SKM-1 (cell line): Measurements from ENCODE around the gene RABGEF1.
A peak's percentile ranks its signal among the peaks of the same experiment; 100 is the strongest.
"Not testable (repeated sequence)": the region's sequence is repeated elsewhere in the genome, so short reads cannot be mapped to it uniquely, and the experiment has no call there.

Experiments
- DNase-seq: peaks from one replicate; lab custom pipeline; 2025; ENCODE audit not compliant: unreplicated experiment; lab: John Stamatoyannopoulos, UW

RABGEF1 gene

DNA sequence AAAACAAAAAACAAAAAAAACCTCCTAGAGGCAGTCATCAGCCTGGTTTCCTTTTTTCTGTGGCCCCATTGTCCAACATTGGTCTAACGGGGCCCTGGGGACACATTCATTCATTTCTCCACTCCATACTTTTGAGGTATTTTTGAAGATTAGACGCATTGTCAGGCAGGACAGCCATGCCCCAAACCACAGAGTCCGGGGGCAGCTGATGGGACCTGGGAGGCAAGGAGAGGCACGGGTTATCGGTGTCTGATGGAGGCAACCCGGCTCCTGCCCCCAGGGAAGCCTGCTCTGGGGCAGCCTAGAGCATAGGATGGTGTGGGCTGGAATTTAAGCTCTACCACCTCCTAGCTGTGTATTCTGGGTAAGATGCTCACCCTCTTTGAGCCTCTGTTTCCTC lies 6.5 kb upstream of the RABGEF1 start:
- DNase-seq: no peak

GRCh38 chr7:66735154-66735553 lies 5.4 kb upstream of the RABGEF1 start:
- DNase-seq: no peak

DNA sequence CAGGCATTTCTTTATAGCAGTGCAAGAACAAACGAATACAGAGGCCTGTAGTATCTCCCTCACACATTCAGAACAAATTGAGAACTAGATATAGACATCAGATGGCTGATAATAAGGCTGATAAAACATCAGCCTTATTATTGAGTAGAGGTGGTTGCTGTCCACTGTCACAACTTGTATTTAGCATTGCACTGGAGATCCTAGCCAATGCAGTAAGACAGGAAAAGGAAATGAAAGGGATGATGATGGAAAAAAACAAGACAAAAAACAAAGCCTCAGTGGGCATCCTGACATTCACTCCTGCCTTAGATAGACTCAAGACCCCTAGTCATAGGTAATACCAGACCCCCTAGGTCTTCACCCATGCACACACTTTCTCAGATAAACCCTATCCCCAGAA lies 4.7 kb upstream of the RABGEF1 start:
- no peak for DNase-seq

- DNase-seq: no peak
Observed at GRCh38 chr7:66736892-66737291, 3.6 kb upstream of the RABGEF1 start.

DNA sequence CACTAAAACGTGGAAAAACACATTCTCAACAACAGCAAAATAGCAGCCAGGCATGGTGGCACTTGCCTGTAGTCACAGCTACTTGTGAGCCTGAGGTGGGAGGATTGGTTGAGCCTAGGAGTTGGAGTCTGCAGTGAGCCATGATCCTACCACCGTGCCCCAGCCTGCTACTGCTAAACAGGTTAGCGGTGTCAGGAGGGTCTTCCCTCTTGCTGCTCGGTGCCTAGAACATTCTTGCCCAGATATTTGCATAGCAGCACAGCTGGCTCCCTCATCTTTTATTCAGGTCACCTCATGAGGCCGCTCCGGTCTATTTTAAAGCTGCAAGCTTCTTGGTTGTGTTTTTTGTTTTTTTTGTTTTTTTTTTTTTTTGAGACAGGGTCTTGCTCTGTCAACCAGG lies 2.9 kb upstream of the RABGEF1 start:
- DNase-seq: no peak

- DNase-seq: no peak
Observed at GRCh38 chr7:66739477-66739876, 1.1 kb upstream of the RABGEF1 start.

- no peak for DNase-seq
Observed at GRCh38 chr7:66739953-66740301, 606 bp upstream of the RABGEF1 start.

- peak; percentile 9 for DNase-seq
Observed at GRCh38 chr7:66740980-66741709, 612 bp downstream of the RABGEF1 start.

- DNase-seq: no peak
Observed at GRCh38 chr7:66741710-66742049, 1.1 kb downstream of the RABGEF1 start.

GRCh38 chr7:66742298-66742697 lies 1.8 kb downstream of the RABGEF1 start:
- not testable (repeated sequence) for DNase-seq

DNA sequence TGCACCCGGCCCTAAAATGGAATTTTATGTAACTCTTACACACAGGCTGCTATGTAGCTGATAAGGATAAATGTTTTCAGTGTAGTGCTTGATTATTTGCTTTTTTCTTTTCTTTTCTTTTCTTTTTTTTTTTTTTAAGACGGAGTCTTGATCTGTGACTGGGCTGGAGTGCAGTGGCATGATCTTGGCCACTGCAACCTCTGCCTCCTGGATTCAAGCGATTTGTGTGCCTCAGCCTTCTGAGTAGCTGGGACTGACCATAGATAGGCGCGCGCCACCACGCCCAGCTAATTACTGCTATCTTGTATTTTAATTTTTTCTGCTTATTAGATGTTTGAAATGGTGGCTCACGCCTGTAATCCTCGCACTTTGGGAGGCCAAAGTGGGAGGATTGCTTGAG lies 3.4 kb downstream of the RABGEF1 start:
- DNase-seq: no peak

- DNase-seq: no peak
Observed at GRCh38 chr7:66747385-66747784, 6.9 kb downstream of the RABGEF1 start.

- no peak for DNase-seq
Observed at GRCh38 chr7:66747881-66748511, 7.5 kb downstream of the RABGEF1 start.

GRCh38 chr7:66748791-66749190 lies 8.3 kb downstream of the RABGEF1 start:
- DNase-seq: no peak

- DNase-seq: no peak
Observed at GRCh38 chr7:66751945-66752344, 11.4 kb downstream of the RABGEF1 start.

GRCh38 chr7:66754541-66754940 lies 14.0 kb downstream of the RABGEF1 start:
- DNase-seq: no peak

GRCh38 chr7:66755059-66755458 lies 14.5 kb downstream of the RABGEF1 start:
- DNase-seq: not testable (repeated sequence)

DNA sequence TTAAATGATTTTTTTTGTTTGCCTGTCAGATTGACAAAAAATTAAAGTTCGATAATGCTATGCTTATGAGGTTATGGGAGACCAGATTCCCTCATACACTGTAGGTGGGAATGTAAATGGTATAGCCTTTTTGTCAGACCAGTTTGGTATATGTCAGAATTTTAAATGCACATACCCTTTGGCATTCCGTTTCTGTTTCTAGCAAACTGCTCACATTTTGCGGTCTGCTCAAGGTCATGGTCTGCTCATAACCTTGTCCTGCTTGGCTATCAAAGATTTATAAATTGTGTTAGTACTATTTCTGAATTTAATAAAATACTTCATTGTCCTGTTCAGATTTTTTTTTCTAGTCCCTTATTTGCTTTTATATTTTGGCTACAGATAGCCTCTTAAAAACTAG lies 15.7 kb downstream of the RABGEF1 start:
- DNase-seq: not testable (repeated sequence)

DNA sequence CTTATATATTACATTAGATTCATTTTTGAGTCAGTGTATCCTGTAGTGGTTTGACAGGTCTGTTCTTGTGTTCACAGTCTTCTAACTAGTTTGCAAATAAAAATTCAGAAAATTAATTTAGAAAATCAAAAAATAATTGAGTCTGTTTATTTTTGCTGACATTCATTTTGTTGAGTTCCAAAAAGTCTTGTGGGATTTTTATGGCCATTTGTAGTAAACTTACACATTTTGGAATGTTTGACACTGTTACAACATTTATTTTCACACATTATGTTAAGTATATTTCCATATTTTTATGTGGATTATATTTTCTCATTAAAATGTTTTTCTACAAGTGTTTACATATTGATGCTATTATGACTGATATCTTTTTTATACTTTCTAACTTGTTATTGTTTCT lies 16.4 kb downstream of the RABGEF1 start:
- DNase-seq: no peak

DNA sequence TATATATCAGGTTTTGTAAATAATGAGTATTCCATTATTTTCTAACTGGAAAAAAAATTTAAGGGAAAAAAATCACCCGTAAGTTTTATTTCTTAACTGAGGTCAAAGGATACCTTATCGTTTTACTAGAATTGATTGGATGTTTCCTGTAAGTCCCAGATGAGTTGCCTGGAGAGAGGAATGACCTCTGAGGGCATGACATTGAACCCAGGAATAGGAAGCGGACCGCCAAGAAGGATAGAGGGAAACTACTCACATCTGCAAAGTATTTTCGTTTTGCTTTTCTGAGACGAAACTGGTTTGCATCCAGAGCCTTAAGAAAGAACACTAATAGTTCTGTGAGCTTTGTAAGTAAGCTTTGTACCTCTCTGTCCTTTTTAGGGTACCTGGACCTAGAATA lies 17.4 kb downstream of the RABGEF1 start:
- no peak for DNase-seq

DNA sequence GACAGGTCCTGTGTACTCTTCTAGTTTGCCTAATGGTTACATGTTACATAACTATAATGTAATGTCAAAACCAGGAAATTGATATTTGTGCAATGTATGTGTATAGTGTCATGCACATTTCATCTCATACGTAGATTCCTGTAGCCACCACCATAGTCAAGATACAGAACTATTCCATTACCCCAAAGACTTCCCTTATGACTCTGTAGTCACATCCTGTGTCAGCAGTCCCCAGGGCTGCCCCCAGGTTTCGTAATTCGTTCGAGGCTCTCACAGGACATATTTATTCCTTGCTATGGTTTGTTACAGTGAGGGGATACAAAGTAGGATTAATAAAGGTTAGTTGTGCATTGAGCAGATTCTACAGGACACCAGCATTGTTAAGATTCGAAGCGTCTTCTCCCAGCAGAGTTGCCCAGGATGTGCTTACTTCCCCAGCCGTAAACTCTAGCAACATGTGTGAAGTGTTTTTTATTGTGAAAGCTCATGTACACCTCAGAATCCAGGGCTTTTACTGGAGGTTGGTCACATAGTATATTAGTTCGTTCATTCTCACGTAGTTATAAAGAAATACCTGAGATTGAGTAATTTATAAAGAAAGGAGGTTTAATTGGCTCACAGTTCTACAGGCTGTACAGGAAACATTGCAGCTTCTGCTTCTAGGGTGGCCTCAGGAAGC lies 18.6 kb downstream of the RABGEF1 start:
- DNase-seq: peak; percentile 81

GRCh38 chr7:66763183-66763582 lies 22.6 kb downstream of the RABGEF1 start:
- DNase-seq: not testable (repeated sequence)
